NCI-H510A treated with DMSO at 0.1 percent for 48 hours (cell line): ENCODE data around the gene EYS.
"Not testable (repeated sequence)": the region's sequence is repeated elsewhere in the genome, so short reads cannot be mapped to it uniquely, and the experiment has no call there.

Source experiments
- DNase-seq: peaks from one replicate; lab custom pipeline; 2025; lab: John Stamatoyannopoulos, UW

EYS gene

DNA sequence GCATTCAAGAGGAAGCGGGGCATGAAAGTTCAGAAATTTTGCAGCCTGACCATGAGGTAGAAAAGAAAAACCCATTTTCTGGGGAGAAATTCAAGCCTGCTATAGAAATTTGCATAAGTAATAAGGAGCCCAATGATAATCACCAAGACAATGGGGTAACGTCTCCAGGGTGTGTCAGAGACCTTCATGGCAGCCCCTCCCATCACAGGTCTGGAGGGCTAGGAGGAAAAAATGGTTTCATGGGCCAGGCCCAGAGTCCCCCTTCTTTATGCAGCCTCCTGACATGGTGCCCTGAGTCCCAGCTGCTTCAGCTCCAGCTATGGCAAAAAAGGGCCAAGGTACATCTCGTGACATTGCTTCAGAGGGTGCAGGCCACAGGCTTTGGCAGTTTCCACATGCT is 618.5 kb downstream of the EYS start:
- no peak for DNase-seq

GRCh38 chr6:65081756-65082155 is 625.3 kb downstream of the EYS start:
- no peak for DNase-seq

DNA sequence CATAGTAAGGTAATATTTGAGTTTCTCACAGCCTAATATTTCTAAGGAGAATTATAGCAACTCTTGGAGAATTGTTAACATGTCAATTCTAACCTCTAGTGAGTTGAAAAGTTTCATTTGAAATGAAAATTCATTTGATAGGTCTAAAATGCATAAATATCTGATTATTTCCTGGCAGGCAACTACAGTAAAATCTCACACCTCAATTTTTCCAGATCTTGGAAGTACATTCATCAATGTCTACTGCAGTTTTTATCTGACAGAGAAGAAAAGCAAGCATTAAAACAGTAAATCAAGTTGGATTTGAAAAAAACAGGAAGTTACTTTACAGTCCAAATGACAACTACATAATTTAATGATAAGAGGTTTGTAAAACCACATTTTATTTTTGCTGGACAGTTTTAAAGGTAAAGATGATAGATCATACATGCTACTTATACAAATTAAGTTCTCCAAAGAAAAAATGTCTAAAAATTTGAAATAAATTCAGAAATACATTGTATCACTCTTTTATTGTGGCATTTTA is 631.3 kb downstream of the EYS start:
- no peak for DNase-seq

- no peak for DNase-seq
Measured at GRCh38 chr6:65072500-65072899, 634.5 kb downstream of the EYS start.

DNA sequence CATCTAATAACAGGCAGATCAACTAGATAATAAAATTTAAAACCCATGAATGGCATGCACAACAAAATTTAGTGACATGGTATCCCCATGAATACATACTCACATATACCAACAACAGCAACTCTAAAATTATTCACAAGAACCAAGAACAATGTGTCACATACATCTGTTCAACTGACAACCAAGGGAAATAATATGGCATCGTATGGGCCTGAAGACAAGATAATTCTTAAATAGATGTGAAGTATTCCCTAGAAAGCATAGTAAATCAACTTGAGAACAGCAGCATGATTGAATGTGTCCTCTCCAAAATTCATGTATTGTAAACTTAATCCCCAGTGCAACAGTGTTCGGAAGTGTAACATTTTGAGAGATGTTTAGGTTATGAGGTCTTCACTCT is 635.5 kb downstream of the EYS start:
- no peak for DNase-seq

GRCh38 chr6:65064844-65065243 is 642.2 kb downstream of the EYS start:
- no peak for DNase-seq

DNA sequence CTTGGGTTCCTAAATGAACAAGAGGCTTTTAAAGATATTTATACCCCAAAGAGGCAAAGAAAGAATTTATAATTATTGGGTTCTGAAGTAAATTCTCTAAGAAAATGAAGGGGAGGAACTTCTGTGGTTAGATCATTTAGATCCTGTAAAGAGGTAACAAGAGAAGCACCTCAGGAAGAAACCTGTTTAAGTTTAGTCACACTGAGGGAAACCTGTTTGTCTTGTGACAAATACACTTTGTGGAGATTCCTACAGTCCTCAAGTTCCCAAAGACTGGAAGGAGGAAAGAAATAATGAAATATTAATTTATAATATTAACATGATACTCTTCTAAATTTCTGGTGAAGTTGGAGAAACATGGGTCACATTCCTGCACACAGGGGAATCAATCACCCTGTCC is 647.5 kb downstream of the EYS start:
- no peak for DNase-seq

- no peak for DNase-seq
Measured at GRCh38 chr6:65055545-65055944, 651.5 kb downstream of the EYS start.

GRCh38 chr6:65052626-65053025 is 654.4 kb downstream of the EYS start:
- DNase-seq = no peak

DNA sequence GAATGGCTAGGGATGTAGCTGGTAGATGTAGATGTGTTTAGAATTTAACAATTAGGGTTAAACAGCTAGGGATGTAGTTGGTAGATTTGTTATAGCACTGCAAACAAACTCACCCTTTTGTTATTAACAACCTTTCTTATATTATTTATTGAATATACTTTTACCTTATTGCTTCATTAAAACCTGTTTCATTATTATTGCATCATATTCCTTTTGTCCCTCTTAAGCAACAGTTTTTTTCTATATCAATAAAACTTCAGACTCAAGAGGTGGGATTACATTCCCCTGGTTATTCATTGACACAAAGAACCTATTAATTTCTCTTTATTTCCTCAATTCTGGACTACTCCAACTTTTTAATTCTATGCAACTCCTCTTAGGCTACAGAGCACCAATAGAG is 661.2 kb downstream of the EYS start:
- no peak for DNase-seq

GRCh38 chr6:65014006-65014405 is 693.0 kb downstream of the EYS start:
- no peak for DNase-seq

DNA sequence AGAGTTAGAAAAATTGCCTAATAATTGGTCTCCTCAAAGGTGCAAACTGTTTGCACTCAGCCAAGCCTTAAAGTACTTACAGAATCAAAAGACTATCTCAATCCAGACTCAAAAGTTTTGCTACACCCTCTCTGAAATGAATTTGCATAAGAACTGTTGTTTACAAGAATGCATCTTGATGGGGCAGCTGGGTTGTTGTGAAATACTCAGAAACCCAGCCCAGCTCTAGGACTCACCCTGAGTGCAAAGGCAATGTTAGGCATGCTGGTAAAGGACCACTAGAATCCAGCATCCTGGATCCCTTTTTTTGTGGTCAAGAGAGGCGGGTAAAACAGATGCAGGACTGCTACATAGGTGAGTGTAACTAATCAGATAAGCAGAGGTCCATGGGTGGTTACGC is 700.2 kb downstream of the EYS start:
- DNase-seq = no peak

DNA sequence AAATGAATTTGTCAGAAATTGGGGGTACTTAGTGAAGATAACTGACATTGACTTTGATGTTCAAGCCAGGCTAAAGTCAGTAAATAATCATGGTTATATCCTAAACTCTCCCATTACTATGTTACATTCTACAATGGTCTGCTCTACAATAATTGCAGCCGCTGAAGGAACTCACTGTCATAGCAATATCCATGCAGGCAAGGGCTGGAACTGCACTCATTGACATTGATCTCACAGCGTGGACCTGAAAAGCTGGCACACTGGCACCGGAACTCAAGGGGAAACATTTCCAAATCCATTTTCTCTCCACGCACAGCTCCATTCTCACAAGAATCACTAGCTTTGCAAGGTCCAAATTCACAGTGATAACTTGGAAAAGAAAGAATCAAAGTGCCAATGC is 702.7 kb downstream of the EYS start:
- DNase-seq = no peak

DNA sequence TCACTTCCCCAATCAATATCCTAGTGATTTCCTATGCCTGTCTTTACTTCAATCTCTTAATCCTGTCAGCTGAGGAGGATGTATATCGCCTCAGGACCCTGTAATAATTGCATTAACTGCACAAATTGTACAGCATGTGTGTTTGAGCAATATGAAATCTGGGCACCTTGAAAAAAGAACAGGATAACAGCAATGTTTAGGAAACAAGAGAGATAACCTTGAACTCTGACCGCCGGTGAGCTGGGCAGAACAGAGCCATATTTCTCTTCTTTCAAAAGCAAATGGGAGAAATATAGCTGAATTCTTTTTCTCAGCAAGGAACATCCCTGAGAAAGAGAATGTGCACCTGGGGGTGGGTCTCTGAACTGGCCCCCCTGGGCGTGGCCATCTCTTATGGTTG is 704.1 kb downstream of the EYS start:
- not testable (repeated sequence) for DNase-seq

- DNase-seq = no peak
Measured at GRCh38 chr6:65000815-65001214, 706.2 kb downstream of the EYS start.

GRCh38 chr6:64998204-64998603 is 708.8 kb downstream of the EYS start:
- DNase-seq = no peak

GRCh38 chr6:64996301-64996700 is 710.7 kb downstream of the EYS start:
- no peak for DNase-seq

DNA sequence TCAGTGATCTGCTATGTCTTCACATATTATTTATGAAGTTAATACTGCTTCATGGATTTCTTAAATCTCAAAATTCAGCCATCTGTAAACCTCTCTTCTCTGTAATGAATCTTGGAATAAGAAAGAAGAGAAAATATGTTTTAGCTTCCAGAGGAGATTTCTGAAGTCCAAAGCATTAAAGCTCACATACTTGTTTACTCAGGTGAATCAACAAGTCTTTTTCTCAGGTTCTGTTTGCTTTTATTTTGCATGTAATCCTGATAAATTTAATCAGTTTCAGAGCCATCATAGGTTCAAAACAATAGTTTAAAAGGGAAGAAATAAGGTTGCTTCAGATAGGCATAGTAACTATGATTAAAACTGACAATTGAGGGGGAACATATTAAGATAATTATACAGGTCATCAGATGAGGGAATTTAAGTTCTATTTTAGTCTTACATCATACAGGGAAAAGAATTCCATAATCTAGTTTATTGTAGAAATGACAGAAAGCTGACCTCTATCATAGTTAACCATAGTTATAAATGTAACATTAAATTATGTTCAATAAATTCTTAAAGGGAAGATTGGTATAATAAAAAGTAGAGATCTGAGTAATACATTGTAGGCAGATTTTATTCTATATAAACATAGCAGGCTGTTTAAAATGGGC is 716.2 kb downstream of the EYS start:
- no peak for DNase-seq

- no peak for DNase-seq
Measured at GRCh38 chr6:64988148-64988547, 718.9 kb downstream of the EYS start.

DNA sequence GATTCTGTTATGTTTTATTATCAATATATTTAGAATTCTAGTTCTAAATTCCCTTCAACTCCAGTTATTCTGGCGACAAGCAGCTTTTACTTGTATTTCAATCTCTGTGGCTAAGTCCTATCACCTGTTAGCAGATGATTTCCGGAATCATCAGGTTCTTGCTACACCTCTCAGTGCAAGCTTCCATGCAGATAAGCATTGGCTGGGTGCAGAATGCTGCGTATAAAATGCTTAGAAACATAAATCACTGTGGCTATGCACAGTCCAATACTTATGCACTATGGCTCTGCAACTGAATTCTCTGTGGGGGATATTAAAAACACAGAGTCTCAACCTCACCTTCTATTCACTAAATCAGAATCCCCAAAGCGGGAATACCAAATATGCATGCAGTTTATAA is 720.0 kb downstream of the EYS start:
- no peak for DNase-seq

DNA sequence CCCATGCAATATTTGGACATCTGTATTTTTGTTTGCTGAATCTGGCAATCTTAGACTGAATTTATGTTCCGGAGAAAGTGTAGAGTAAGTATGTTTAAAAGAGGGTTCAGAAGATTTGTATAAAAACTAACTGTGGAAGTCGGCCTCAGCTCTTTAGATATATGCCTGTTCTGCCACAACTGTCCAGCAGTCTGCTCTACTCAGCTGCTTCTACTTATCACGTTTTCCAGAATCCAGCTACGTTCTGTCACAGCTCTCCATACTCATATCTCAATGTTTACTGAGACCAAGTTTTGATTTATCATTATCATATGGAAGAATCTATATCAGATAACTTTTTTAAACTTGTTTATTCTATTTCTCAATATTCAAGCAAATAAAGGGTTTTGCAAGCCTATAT is 721.3 kb downstream of the EYS start:
- no peak for DNase-seq

DNA sequence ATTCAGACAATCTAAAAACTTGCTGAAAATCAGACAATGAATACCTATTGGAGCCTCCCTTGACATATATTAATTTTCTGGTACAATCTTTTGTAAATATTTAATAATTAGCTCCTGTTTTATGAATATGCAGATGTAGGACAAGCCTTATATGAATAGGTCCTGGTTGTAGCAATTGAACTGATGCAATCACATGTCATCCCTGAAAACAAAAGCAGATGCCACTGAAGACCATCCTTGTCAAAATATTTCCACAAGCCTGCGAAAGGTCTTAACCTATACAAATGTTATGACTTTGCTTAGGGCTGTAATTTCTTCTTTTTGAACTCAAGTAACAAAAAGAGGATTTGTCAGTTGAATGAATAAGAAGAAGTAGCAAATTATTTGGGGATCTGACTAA is 722.1 kb downstream of the EYS start:
- no peak for DNase-seq

DNA sequence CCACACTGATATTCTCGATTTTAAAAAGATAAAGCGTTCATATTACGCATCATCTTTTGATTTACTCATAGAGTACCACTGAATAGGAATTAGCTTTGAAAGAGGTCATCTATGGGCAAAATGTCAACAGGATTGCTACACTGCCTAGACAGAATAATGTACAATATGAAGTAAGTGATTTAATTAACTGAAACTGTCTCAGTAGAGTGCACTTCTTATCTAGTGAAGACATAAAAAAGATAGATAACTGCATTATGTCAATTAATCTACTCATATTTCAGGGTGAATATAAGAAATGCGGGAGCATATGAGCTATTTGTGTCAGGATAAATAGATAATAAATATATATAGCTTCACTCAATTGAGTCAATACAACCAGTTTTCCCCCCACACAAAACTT is 723.9 kb downstream of the EYS start:
- no peak for DNase-seq

GRCh38 chr6:64973142-64973541 is 733.9 kb downstream of the EYS start:
- DNase-seq = no peak

DNA sequence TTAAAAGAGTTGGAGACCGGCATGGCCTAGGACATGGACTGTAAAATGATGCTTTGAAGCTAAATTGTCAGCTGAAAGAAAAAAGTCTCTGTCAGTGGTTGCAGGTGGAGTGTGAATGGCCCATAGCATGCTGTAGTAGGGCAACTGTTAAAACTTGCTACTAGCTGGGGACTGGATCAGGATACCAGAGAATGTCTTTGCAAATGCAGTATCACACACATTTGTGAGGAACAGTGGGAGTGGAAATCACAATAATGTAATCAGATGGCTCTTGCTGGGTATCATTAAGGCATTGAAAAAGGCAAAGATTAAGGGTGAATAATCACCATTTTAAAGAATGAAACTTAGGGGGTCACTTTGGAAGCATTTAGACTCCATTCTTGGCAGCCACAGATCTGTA is 737.9 kb downstream of the EYS start:
- DNase-seq = no peak
